ENCODE data around the gene ZNF14. TPM values are rescaled to one million over a fixed set of nuclear protein-coding genes. Genes with fewer than 3 reads are reported as not detected.

Gene ZNF14
- total and polyA plus RNA-seq, 2 of the 13 experiments (the other 11 are each of a cell fraction or from before 2014, with no cell fraction given): 1.9 to 6.2 TPM

- no peak for TF ChIP-seq GPBP1L1 (CRISPR knock-in tag; IDR thresholded peaks at IDR 0.05)
- TF ChIP-seq RXRA (CRISPR knock-in tag; IDR thresholded peaks at IDR 0.05): peak; percentile 98
- 0 out of 2 replicates have a peak, but pooled peaks have one; percentile 8 for TF ChIP-seq ZNF232 (CRISPR knock-in tag; IDR thresholded peaks at IDR 0.05; ENCODE audit: borderline replicate concordance)
- TF ChIP-seq PBX2 (CRISPR knock-in tag; IDR thresholded peaks at IDR 0.05): peak; percentile 94
- TF ChIP-seq ZNF782 (CRISPR knock-in tag; IDR thresholded peaks at IDR 0.05; ENCODE audit: borderline replicate concordance): no peak
- TF ChIP-seq ZNF747 (CRISPR knock-in tag; IDR thresholded peaks at IDR 0.05; ENCODE audit: borderline replicate concordance): peak; percentile 11; the same call in 1 of the 2 replicates
- TF ChIP-seq POLR2AphosphoS2 (IDR thresholded peaks at IDR 0.05; ENCODE audit: low read depth, low read length): no peak
- TF ChIP-seq TCF7L2 (IDR thresholded peaks at IDR 0.05; ENCODE audit: low read depth, low read length): no peak
- TF ChIP-seq AFF4 (CRISPR knock-in tag; IDR thresholded peaks at IDR 0.05): no peak
- peak; percentile 95 for TF ChIP-seq TFDP2 (CRISPR knock-in tag; IDR thresholded peaks at IDR 0.05)
- TF ChIP-seq ZSCAN22 (CRISPR knock-in tag; IDR thresholded peaks at IDR 0.05): no peak
- peak; percentile 73 for TF ChIP-seq POLR2AphosphoS5 (IDR thresholded peaks at IDR 0.05; ENCODE audit: low read depth, low read length)
- peak; percentile 28; the same call in 1 of the 2 replicates for TF ChIP-seq ZNF121 (CRISPR knock-in tag; IDR thresholded peaks at IDR 0.05)
- no peak for TF ChIP-seq HOXA9 (CRISPR knock-in tag; IDR thresholded peaks at IDR 0.05; ENCODE audit: borderline replicate concordance)
- no peak for TF ChIP-seq CENPBD1 (CRISPR knock-in tag; IDR thresholded peaks at IDR 0.05; ENCODE audit: borderline replicate concordance, low read depth)
- TF ChIP-seq HIVEP1 (CRISPR knock-in tag; IDR thresholded peaks at IDR 0.05): no peak
- TF ChIP-seq ZNF263 (CRISPR knock-in tag; IDR thresholded peaks at IDR 0.05): peak; percentile 11; the same call in 1 of the 2 replicates
- TF ChIP-seq MLLT10 (CRISPR knock-in tag; IDR thresholded peaks at IDR 0.05): no peak
- TF ChIP-seq ZNF251 (CRISPR knock-in tag; IDR thresholded peaks at IDR 0.05): no peak
- TF ChIP-seq ZBTB37 (CRISPR knock-in tag; IDR thresholded peaks at IDR 0.05): no peak
- TF ChIP-seq MAFF (IDR thresholded peaks at IDR 0.05; ENCODE audit: low read depth, low read length): no peak
Measured at GRCh38 chr19:19668230-19669012, 64.5 kb downstream of the ZNF14 start, which contains the start of gene ZNF101 (continued).
